ENCODE data around the gene SPTBN4.
"Not testable (repeated sequence)": the region's sequence is repeated elsewhere in the genome, so short reads cannot be mapped to it uniquely, and the experiment has no call there.

SPTBN4 gene

GRCh38 chr19:40466985-40467734 is at the start of gene SPTBN4:
Gene SPTBN4, plus strand, starts transcription at chr19:40467001. Its CDS starts 5,621 bp downstream, at chr19:40472622.
- DNase-seq, result no peak

- DNase-seq, result no peak
Measured at GRCh38 chr19:40417643-40417981, 49.2 kb upstream of the SPTBN4 start.

- DNase-seq, result no peak
Measured at GRCh38 chr19:40418040-40418439, 48.8 kb upstream of the SPTBN4 start.

- DNase-seq, result no peak
Measured at GRCh38 chr19:40419066-40419612, 47.7 kb upstream of the SPTBN4 start.

- DNase-seq, result no peak
Measured at GRCh38 chr19:40419780-40420179, 47.0 kb upstream of the SPTBN4 start.

- no peak for DNase-seq
Measured at GRCh38 chr19:40420451-40420765, 46.4 kb upstream of the SPTBN4 start.

GRCh38 chr19:40420766-40421765 is 45.7 kb upstream of the SPTBN4 start:
- peak; percentile 69 to 78 for DNase-seq

- no peak for DNase-seq
Measured at GRCh38 chr19:40421993-40422747, 44.6 kb upstream of the SPTBN4 start.

- no peak for DNase-seq
Measured at GRCh38 chr19:40422748-40423566, 43.8 kb upstream of the SPTBN4 start.

- no peak for DNase-seq
Measured at GRCh38 chr19:40423938-40424337, 42.9 kb upstream of the SPTBN4 start.

GRCh38 chr19:40424637-40425449 is 42.0 kb upstream of the SPTBN4 start:
- no peak for DNase-seq

- DNase-seq, result peak; percentile 100
Measured at GRCh38 chr19:40425450-40426287, 41.1 kb upstream of the SPTBN4 start, which contains the start of gene SERTAD1. Gene SERTAD1, minus strand, starts transcription at chr19:40425992. Its CDS starts 2,446 bp downstream, at chr19:40423546.

GRCh38 chr19:40428197-40428596 is 38.6 kb upstream of the SPTBN4 start:
- not testable (repeated sequence) for DNase-seq

GRCh38 chr19:40430242-40430641 is 36.6 kb upstream of the SPTBN4 start:
- not testable (repeated sequence) for DNase-seq

- DNase-seq, result no peak
Measured at GRCh38 chr19:40431698-40432097, 35.1 kb upstream of the SPTBN4 start.

- DNase-seq, result not testable (repeated sequence)
Measured at GRCh38 chr19:40432760-40433159, 34.0 kb upstream of the SPTBN4 start.

- peak; percentile 54 to 70 for DNase-seq
Measured at GRCh38 chr19:40433391-40434216, 33.2 kb upstream of the SPTBN4 start.

- no peak for DNase-seq
Measured at GRCh38 chr19:40438284-40438683, 28.5 kb upstream of the SPTBN4 start.

- no peak for DNase-seq
Measured at GRCh38 chr19:40441719-40442253, 25.0 kb upstream of the SPTBN4 start.

Data from CD4-positive, alpha-beta T cell treated with Interleukin-4 for 1 hour (primary cell).